HG03342 (cell line): ENCODE measurements around the gene SLC35C1.

Experiments used
- ATAC-seq: cut with Tn5 transposase; IDR thresholded peaks from one replicate; pipeline ENCODE4 v1.9.1; 2021; ENCODE audit warnings: mild to moderate bottlenecking, moderate library complexity; ENCODE audit not compliant: unreplicated experiment

The SLC35C1 gene

GRCh38 chr11:45844822-45845578 lies 40.1 kb downstream of the SLC35C1 start:
- ATAC-seq = no peak

- no peak for ATAC-seq
Observed at GRCh38 chr11:45846174-45846675, 41.3 kb downstream of the SLC35C1 start.

- ATAC-seq = peak; percentile 86
Observed at GRCh38 chr11:45846974-45847910, 42.3 kb downstream of the SLC35C1 start, which contains the start of gene CRY2. TSS of gene CRY2 (plus strand) at chr11:45847475. CDS start at chr11:45847491, 16 bp downstream.

GRCh38 chr11:45847911-45848316 lies 43.0 kb downstream of the SLC35C1 start:
- peak; percentile 13 for ATAC-seq

GRCh38 chr11:45848654-45849081 lies 43.7 kb downstream of the SLC35C1 start:
- ATAC-seq = no peak

- ATAC-seq = no peak
Observed at GRCh38 chr11:45850446-45850845, 45.5 kb downstream of the SLC35C1 start.

- ATAC-seq = no peak
Observed at GRCh38 chr11:45851228-45851627, 46.3 kb downstream of the SLC35C1 start.

- ATAC-seq = no peak
Observed at GRCh38 chr11:45852018-45852711, 47.2 kb downstream of the SLC35C1 start.

- no peak for ATAC-seq
Observed at GRCh38 chr11:45852712-45853101, 47.8 kb downstream of the SLC35C1 start.

GRCh38 chr11:45853332-45854219 lies 48.6 kb downstream of the SLC35C1 start:
- no peak for ATAC-seq

- no peak for ATAC-seq
Observed at GRCh38 chr11:45855308-45855707, 50.4 kb downstream of the SLC35C1 start.

GRCh38 chr11:45856044-45856468 lies 51.1 kb downstream of the SLC35C1 start:
- no peak for ATAC-seq

- no peak for ATAC-seq
Observed at GRCh38 chr11:45857961-45858474, 53.1 kb downstream of the SLC35C1 start.

GRCh38 chr11:45858751-45859398 lies 53.9 kb downstream of the SLC35C1 start:
- ATAC-seq = no peak

GRCh38 chr11:45859661-45860140 lies 54.8 kb downstream of the SLC35C1 start:
- no peak for ATAC-seq

GRCh38 chr11:45860348-45860747 lies 55.4 kb downstream of the SLC35C1 start:
- no peak for ATAC-seq

- no peak for ATAC-seq
Observed at GRCh38 chr11:45860764-45861510, 56.0 kb downstream of the SLC35C1 start.
